ENCODE results near the gene SEC24C.

DNA sequence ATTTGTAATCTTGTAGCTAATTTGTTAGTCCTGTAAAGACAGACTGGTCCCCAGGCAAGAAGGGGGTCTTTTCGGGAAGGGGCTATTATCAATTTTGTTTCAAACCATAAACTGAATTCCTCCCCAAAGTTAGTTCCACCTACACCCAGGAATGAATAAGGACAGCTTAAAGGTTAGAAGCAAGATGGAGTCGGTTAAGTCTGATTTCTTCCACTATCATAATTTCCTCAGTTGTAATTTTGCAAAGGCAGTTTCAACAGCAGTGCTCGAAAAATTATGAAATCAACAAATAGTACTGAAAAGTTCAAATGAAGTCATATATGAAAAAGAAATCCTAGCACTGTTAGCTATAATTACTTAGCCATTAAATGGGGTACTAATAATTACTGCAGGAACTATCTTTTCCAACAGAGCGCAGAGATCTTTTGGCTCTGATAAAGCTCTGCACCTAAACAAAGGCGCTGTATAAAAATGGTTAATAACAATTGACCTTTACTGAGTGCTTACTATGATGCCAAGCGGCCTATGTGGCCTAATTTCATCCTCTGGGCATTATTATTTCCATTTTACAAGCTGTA, 756 bp upstream of the SEC24C start:
- TF ChIP-seq, protein P1, sequence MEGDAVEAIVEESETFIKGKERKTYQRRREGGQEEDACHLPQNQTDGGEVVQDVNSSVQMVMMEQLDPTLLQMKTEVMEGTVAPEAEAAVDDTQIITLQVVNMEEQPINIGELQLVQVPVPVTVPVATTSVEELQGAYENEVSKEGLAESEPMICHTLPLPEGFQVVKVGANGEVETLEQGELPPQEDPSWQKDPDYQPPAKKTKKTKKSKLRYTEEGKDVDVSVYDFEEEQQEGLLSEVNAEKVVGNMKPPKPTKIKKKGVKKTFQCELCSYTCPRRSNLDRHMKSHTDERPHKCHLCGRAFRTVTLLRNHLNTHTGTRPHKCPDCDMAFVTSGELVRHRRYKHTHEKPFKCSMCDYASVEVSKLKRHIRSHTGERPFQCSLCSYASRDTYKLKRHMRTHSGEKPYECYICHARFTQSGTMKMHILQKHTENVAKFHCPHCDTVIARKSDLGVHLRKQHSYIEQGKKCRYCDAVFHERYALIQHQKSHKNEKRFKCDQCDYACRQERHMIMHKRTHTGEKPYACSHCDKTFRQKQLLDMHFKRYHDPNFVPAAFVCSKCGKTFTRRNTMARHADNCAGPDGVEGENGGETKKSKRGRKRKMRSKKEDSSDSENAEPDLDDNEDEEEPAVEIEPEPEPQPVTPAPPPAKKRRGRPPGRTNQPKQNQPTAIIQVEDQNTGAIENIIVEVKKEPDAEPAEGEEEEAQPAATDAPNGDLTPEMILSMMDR (IDR thresholded peaks at IDR 0.05; ENCODE audit: insufficient read depth, low read depth, low read length) = no peak
- TF ChIP-seq EZH2 (IDR thresholded peaks at IDR 0.05; ENCODE audit: insufficient read depth, low read length) = no peak

Measured in astrocyte (in vitro differentiated cells and primary cell).